Body of pancreas (tissue), 4 donors: ENCODE data around the gene NLN.

Experiments used
- POLR2A ChIP-seq, 3 donors: fragments of 450-650 bp; IDR thresholded peaks; one replicate each; pipeline ENCODE4 v1.6.1; 2016; ENCODE audit warnings: antibody characterized with exemption in 3 of 3, mild to moderate bottlenecking in 2 of 3
- TF ChIP-seq, protein P1 (sequence below), 7 experiments: fragments of 450-650 bp in 4 of 7; fragments of 200-600 bp in 3 of 7; sonication (generic) in 3 of 7; IDR thresholded peaks; one replicate each; pipeline ENCODE4 v1.5.1; 2016 to 2019; ENCODE audit warnings: antibody characterized with exemption in 7 of 7

DNA sequence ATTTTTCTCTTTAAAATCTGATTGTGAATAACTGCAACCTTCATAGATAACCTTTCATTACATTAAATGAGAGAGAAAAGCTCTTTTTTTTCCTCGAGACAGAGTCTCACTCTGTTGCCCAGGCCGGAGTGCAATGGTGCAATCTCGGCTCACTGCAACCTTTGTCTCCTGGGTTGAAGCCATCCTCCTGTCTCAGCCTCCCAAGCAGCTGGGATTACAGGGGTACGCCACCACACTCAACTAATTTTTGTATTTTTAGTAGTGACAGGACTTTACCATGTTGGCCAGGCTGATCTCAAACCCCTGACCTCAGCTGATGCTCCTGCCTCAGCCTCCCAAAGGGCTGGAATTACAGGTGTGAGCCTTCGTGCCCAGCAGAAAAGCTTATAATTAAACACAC, 134.5 kb downstream of the NLN start:
- no peak for TF ChIP-seq POLR2A (IDR thresholded peaks at IDR 0.05)
- TF ChIP-seq, protein P1, sequence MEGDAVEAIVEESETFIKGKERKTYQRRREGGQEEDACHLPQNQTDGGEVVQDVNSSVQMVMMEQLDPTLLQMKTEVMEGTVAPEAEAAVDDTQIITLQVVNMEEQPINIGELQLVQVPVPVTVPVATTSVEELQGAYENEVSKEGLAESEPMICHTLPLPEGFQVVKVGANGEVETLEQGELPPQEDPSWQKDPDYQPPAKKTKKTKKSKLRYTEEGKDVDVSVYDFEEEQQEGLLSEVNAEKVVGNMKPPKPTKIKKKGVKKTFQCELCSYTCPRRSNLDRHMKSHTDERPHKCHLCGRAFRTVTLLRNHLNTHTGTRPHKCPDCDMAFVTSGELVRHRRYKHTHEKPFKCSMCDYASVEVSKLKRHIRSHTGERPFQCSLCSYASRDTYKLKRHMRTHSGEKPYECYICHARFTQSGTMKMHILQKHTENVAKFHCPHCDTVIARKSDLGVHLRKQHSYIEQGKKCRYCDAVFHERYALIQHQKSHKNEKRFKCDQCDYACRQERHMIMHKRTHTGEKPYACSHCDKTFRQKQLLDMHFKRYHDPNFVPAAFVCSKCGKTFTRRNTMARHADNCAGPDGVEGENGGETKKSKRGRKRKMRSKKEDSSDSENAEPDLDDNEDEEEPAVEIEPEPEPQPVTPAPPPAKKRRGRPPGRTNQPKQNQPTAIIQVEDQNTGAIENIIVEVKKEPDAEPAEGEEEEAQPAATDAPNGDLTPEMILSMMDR (IDR thresholded peaks at IDR 0.05): no peak
